ENCODE results near the gene TNNI3K. TPM values are rescaled to one million over a fixed set of nuclear protein-coding genes. Genes with fewer than 3 reads are reported as not detected.

TNNI3K gene
- total RNA-seq, 1 experiment from 2014 or later = not detected

DNA sequence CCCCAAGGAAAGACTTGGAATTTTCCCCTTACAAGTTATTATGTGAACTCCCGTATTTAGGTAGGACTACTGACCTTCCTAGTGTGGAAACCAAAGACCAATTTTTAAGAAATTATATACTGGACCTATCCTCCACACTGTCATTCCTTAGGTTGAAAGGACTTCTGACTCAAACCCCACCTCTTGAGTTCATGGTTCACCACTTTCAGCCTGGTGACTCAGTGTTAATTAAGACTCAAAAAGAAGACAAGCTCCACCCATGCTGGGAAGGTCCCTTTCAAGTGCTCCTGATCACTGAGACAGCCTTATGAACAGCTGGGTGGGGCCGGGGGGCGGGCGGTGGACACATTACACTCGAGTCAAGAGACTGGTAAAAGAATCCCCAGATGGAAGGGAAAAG is 164.1 kb downstream of the TNNI3K start:
- H2BK20ac ChIP-seq (ENCODE audit: low read depth, low read length, poor library complexity, severe bottlenecking) = no peak overlapping the region
- H3K27ac ChIP-seq (ENCODE audit: insufficient read length, low read depth, low read length) = no peak overlapping the region
- H2BK12ac ChIP-seq (ENCODE audit: insufficient read length, low read depth, low read length) = no peak overlapping the region
- Mint-ChIP-seq H3K4me3 (no peak overlapping the region), H3K27me3 (ENCODE audit: low read depth) (no peaks in the 10 kb centered on the region), H3K27ac (no peak overlapping the region), H3K36me3 (ENCODE audit: insufficient read depth in 1 of 3, low read depth in 3 of 3) (no peaks in the 10 kb centered on the region), H3K9me3 (peaks cover 0 to 2% of the 10 kb centered on the region in 2 experiments; a peak in 1 of 5 replicates), H3K4me1 (peaks cover 2 to 13% of the 10 kb centered on the region in 2 experiments; a peak in 2 of 4 replicates)
- H2AFZ ChIP-seq (ENCODE audit: low read length) = no peak overlapping the region
- no peaks in the 10 kb centered on the region for H3K4me1 ChIP-seq (ENCODE audit: insufficient read depth, low read length)
- no peak overlapping the region for H4K91ac ChIP-seq (ENCODE audit: insufficient read length, low read depth, low read length)
- H2BK120ac ChIP-seq (ENCODE audit: low read depth, low read length, poor library complexity, severe bottlenecking) = no peak overlapping the region
- no peak overlapping the region for H3T11ph ChIP-seq (ENCODE audit: low read length)
- no peak overlapping the region for H3K18ac ChIP-seq (ENCODE audit: insufficient read length, low read depth, low read length)
- H3K14ac ChIP-seq (ENCODE audit: insufficient read depth, low read length) = no peak overlapping the region
- H2AK5ac ChIP-seq (ENCODE audit: insufficient read length, low read length) = no peak overlapping the region
- no peaks in the 10 kb centered on the region for H3K79me1 ChIP-seq (ENCODE audit: insufficient read depth, low read depth, low read length, poor library complexity, severe bottlenecking)
- TF ChIP-seq, protein P1, sequence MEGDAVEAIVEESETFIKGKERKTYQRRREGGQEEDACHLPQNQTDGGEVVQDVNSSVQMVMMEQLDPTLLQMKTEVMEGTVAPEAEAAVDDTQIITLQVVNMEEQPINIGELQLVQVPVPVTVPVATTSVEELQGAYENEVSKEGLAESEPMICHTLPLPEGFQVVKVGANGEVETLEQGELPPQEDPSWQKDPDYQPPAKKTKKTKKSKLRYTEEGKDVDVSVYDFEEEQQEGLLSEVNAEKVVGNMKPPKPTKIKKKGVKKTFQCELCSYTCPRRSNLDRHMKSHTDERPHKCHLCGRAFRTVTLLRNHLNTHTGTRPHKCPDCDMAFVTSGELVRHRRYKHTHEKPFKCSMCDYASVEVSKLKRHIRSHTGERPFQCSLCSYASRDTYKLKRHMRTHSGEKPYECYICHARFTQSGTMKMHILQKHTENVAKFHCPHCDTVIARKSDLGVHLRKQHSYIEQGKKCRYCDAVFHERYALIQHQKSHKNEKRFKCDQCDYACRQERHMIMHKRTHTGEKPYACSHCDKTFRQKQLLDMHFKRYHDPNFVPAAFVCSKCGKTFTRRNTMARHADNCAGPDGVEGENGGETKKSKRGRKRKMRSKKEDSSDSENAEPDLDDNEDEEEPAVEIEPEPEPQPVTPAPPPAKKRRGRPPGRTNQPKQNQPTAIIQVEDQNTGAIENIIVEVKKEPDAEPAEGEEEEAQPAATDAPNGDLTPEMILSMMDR (conservative IDR thresholded peaks at IDR 0.05) = no peak
- H3K4me2 ChIP-seq (ENCODE audit: insufficient read depth, insufficient read length, low read length) = no peak overlapping the region
- H3K56ac ChIP-seq (ENCODE audit: insufficient read length, low read depth, low read length) = no peak overlapping the region
- H3K23ac ChIP-seq (ENCODE audit: insufficient read length, low read depth, low read length) = no peak overlapping the region
- no peak for DNase-seq
- no peak overlapping the region for H4K8ac ChIP-seq (replicated peaks; ENCODE audit: insufficient read length, low read depth, low read length)
- no peaks in the 10 kb centered on the region for H3K23me2 ChIP-seq (ENCODE audit: insufficient read length, low read depth, low read length, poor library complexity, severe bottlenecking)
- no peak overlapping the region for H4K5ac ChIP-seq (ENCODE audit: insufficient read length, low read depth, low read length)
- no peaks in the 10 kb centered on the region for H3K79me2 ChIP-seq (ENCODE audit: insufficient read depth, low read length)
- no peak overlapping the region for H2BK5ac ChIP-seq (ENCODE audit: insufficient read length, low read length)
- no peak overlapping the region for H2BK15ac ChIP-seq (ENCODE audit: low read depth, low read length)
- no peaks in the 10 kb centered on the region for H3K9me3 ChIP-seq (ENCODE audit: control insufficient read depth, low read depth, low read length)
- no peak overlapping the region for H3K4ac ChIP-seq (ENCODE audit: low read depth, low read length)
- no peaks in the 10 kb centered on the region for H3K27me3 ChIP-seq (ENCODE audit: insufficient read depth, low read length)
- H4K20me1 ChIP-seq (ENCODE audit: control insufficient read depth, insufficient read depth, insufficient read length) = no peaks in the 10 kb centered on the region
- no peak overlapping the region for H3K9ac ChIP-seq (ENCODE audit: extremely low read depth, insufficient read length, low read length)
- WGBS (ENCODE audit: extremely low coverage, insufficient read length, low lambda C conversion rate) = no CpG with 5 or more reads among the region's 5 CpGs
